Hepatocyte (in vitro differentiated cells): ENCODE data around the gene P2RY12.

Experiments used
- EZH2 ChIP-seq: fragments of 200-600 bp; sonication (generic); IDR thresholded peaks from 2 replicates; pipeline ENCODE4 v1.6.1; 2016; ENCODE audit warnings: antibody characterized with exemption, mild to moderate bottlenecking, borderline replicate concordance
- EZH2phosphoT487 ChIP-seq: fragments of 200-600 bp; sonication (generic); IDR thresholded peaks from one replicate; pipeline ENCODE4 v1.6.1; 2018; ENCODE audit warnings: antibody characterized with exemption, mild to moderate bottlenecking, low read depth, moderate library complexity; ENCODE audit not compliant: unreplicated experiment, severe bottlenecking

DNA sequence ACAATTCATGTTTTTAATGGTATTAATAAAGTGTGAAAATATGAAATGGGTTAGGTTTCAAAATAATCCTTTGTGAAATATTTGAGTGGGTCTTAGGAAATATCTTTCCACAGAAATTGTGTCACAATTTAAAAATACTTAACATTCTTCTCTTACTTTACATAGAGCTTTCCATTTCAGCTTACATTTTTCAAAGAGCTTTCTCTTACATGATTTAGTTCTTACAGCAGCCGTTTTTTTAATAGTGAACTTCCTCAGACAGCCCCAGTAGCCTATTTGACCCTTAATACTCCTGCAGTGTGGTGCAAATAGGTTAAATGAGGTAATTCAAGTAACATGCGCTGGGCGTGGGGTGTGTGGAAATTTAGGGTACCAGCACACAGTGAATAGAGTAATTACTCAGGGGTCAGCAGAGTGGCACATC is 21.8 kb downstream of the P2RY12 start:
- no peak for TF ChIP-seq EZH2
- no peak for TF ChIP-seq EZH2phosphoT487
